ENCODE data around the gene RTCA.
A peak's percentile ranks its signal among the peaks of the same experiment; 100 is the strongest.

Gene RTCA

DNA sequence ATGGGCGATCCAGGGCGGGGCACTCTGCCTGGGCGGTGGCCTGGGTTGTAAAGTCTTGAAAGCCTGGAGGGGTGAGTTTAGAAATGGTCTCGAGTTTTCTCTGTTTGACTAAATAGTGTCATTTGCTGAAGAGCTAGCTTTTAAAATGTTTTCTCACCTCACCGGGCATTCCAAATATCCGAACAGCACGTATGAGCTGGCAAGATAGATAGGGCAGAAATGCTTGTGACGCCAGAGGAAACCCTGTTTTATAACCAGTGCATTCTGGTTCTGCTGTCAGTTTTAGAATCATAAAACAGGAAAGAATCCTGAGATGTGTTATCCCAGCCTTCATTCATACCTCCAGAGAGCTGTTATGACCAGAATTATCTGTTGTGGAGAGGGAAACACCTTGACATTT, 725 bp downstream of the RTCA start:
- peaks cover 50% of the 10 kb centered on the region for H3K36me3 ChIP-seq (ENCODE audit: insufficient read depth, low read length)

DNA sequence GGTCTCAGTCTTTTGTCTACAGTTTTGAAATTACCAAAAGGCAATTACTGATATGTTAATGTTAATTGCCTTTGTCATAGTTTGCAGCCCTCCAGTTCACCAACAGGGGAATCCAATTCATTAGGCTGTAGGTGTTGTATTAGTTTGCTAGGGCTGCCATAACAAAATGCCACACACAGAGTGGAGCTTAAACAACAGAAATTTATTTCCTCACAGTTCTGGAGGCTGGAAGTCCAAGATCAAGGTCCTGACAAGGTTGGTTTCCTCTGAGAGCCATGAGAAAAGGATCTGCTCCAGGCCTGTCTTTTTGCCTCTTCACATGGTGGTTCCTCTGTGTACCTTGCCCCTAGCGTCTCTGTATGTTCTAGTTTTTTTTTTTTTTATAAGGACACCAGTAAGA, 1.3 kb downstream of the RTCA start:
- H3K4me2 ChIP-seq (ENCODE audit: insufficient read depth, low read length): peak overlapping the region; percentile 85
- H3K9ac ChIP-seq (ENCODE audit: low read depth, low read length): peak overlapping the region; percentile 93
- H3K79me2 ChIP-seq (ENCODE audit: insufficient read depth, low read length): peaks cover 63% of the 10 kb centered on the region
- no peaks in the 10 kb centered on the region for H3K27me3 ChIP-seq (ENCODE audit: insufficient read depth, low read length, poor library complexity)
- no peak for ATAC-seq (ENCODE audit: insufficient read depth, low read depth)
- no peak overlapping the region for H2AFZ ChIP-seq (ENCODE audit: low read depth, low read length)
- no peak for DNase-seq
- peaks cover 44% of the 10 kb centered on the region for H3K4me1 ChIP-seq (ENCODE audit: insufficient read depth, low read length)
- peak overlapping the region; percentile 90 to 91; a peak in 3 of 4 replicates for H3K4me3 ChIP-seq (ENCODE audit: low read depth in 1 of 2, low read length in 2 of 2)
- no peaks in the 10 kb centered on the region; the same call in 1 of the 2 replicates for H4K20me1 ChIP-seq (ENCODE audit: insufficient read depth, low read length)
- H3K36me3 ChIP-seq (ENCODE audit: insufficient read depth, low read length): peaks cover 55% of the 10 kb centered on the region
- TF ChIP-seq, protein P1, sequence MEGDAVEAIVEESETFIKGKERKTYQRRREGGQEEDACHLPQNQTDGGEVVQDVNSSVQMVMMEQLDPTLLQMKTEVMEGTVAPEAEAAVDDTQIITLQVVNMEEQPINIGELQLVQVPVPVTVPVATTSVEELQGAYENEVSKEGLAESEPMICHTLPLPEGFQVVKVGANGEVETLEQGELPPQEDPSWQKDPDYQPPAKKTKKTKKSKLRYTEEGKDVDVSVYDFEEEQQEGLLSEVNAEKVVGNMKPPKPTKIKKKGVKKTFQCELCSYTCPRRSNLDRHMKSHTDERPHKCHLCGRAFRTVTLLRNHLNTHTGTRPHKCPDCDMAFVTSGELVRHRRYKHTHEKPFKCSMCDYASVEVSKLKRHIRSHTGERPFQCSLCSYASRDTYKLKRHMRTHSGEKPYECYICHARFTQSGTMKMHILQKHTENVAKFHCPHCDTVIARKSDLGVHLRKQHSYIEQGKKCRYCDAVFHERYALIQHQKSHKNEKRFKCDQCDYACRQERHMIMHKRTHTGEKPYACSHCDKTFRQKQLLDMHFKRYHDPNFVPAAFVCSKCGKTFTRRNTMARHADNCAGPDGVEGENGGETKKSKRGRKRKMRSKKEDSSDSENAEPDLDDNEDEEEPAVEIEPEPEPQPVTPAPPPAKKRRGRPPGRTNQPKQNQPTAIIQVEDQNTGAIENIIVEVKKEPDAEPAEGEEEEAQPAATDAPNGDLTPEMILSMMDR (IDR thresholded peaks at IDR 0.05; ENCODE audit: borderline replicate concordance, extremely low read depth, low read length, poor library complexity, severe bottlenecking): no peak
- peak overlapping the region; percentile 92 for H3K27ac ChIP-seq (ENCODE audit: low read length)
- no peaks in the 10 kb centered on the region for H3K9me3 ChIP-seq (ENCODE audit: insufficient read depth, low read length, severe bottlenecking)

More for the DNA sequence above, 725 bp downstream of the RTCA start:
- H3K4me3 ChIP-seq (ENCODE audit: low read depth in 1 of 2, low read length in 2 of 2): peak overlapping the region; percentile 90 to 91
- H3K9ac ChIP-seq (ENCODE audit: low read depth, low read length): peak overlapping the region; percentile 93
- H3K4me1 ChIP-seq (ENCODE audit: insufficient read depth, low read length): peaks cover 41% of the 10 kb centered on the region
- DNase-seq (no peak), ATAC-seq (ENCODE audit: insufficient read depth, low read depth) (peak; percentile 8; the same call in 2 of the 3 replicates)
- no peaks in the 10 kb centered on the region for H3K9me3 ChIP-seq (ENCODE audit: insufficient read depth, low read length, severe bottlenecking)
- H3K27me3 ChIP-seq (ENCODE audit: insufficient read depth, low read length, poor library complexity): no peaks in the 10 kb centered on the region
- peaks cover 58% of the 10 kb centered on the region for H3K79me2 ChIP-seq (ENCODE audit: insufficient read depth, low read length)
- peak overlapping the region; percentile 92 for H3K27ac ChIP-seq (ENCODE audit: low read length)
- H3K4me2 ChIP-seq (ENCODE audit: insufficient read depth, low read length): peak overlapping the region; percentile 85
- TF ChIP-seq EZH2 (IDR thresholded peaks at IDR 0.05; ENCODE audit: borderline replicate concordance, low read depth, low read length, severe bottlenecking): no peak
- TF ChIP-seq, protein P1 (IDR thresholded peaks at IDR 0.05; ENCODE audit: borderline replicate concordance, extremely low read depth, low read length, poor library complexity, severe bottlenecking): no peak
- H4K20me1 ChIP-seq (ENCODE audit: insufficient read depth, low read length): no peaks in the 10 kb centered on the region; the same call in 1 of the 2 replicates
- H2AFZ ChIP-seq (ENCODE audit: low read depth, low read length): peak overlapping the region; percentile 84

DNA sequence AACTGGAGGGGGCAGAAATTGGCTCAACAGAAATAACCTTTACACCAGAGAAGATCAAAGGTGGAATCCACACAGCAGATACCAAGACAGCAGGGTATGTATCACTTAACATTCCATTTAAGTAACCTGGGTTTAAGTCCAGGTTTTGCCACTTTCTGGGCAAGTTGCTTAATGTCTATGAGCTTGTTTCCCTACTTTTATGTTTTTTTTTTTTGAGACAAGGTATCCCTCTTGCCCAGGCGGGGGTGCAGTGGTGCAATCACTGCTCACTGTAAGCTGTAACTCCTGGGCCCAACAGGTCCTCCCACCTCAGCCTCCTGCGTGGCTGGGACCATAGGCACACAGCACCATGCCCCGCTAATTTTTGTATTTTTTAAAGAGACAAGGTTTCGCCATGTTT, 2.2 kb downstream of the RTCA start:
- H3K27me3 ChIP-seq (ENCODE audit: insufficient read depth, low read length, poor library complexity): no peaks in the 10 kb centered on the region
- H3K27ac ChIP-seq (ENCODE audit: low read length): no peak overlapping the region
- TF ChIP-seq, protein P1 (IDR thresholded peaks at IDR 0.05; ENCODE audit: borderline replicate concordance, extremely low read depth, low read length, poor library complexity, severe bottlenecking): no peak
- no peak for TF ChIP-seq EZH2 (IDR thresholded peaks at IDR 0.05; ENCODE audit: borderline replicate concordance, low read depth, low read length, severe bottlenecking)
- no peak overlapping the region for H3K4me3 ChIP-seq (ENCODE audit: low read depth in 1 of 2, low read length in 2 of 2)
- H4K20me1 ChIP-seq (ENCODE audit: insufficient read depth, low read length): no peaks in the 10 kb centered on the region; the same call in 1 of the 2 replicates
- H3K9ac ChIP-seq (ENCODE audit: low read depth, low read length): no peak overlapping the region
- H2AFZ ChIP-seq (ENCODE audit: low read depth, low read length): no peak overlapping the region
- H3K9me3 ChIP-seq (ENCODE audit: insufficient read depth, low read length, severe bottlenecking): no peaks in the 10 kb centered on the region
- peaks cover 44% of the 10 kb centered on the region for H3K4me1 ChIP-seq (ENCODE audit: insufficient read depth, low read length)
- H3K79me2 ChIP-seq (ENCODE audit: insufficient read depth, low read length): peaks cover 63% of the 10 kb centered on the region
- H3K36me3 ChIP-seq (ENCODE audit: insufficient read depth, low read length): peaks cover 64% of the 10 kb centered on the region
- DNase-seq (no peak), ATAC-seq (ENCODE audit: insufficient read depth, low read depth) (no peak)
- H3K4me2 ChIP-seq (ENCODE audit: insufficient read depth, low read length): peak overlapping the region; percentile 85

DNA sequence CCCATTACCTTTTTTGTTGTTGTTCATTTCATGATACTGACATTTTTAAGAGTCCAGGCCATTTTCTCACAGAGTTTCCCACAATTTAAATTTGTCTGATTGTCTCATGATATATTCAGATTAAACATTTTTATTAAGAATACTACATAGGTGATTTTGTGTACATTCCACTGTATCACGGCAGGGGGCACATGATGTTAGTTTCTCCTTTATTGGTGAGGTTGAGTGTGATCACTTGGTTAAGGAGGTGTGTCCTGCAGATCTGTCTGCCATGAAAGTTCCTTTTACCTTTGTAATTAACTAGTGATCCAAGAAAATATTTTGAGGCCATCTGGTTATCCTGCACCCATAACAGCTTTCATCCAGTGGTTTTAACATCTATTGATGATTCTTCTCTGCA, 11.8 kb downstream of the RTCA start:
- no peak overlapping the region for H2AFZ ChIP-seq (ENCODE audit: low read depth, low read length)
- ATAC-seq (ENCODE audit: insufficient read depth, low read depth) (no peak), DNase-seq (no peak)
- H4K20me1 ChIP-seq (ENCODE audit: insufficient read depth, low read length): no peaks in the 10 kb centered on the region; the same call in 1 of the 2 replicates
- no peaks in the 10 kb centered on the region for H3K27me3 ChIP-seq (ENCODE audit: insufficient read depth, low read length, poor library complexity)
- no peak for TF ChIP-seq EZH2 (IDR thresholded peaks at IDR 0.05; ENCODE audit: borderline replicate concordance, low read depth, low read length, severe bottlenecking)
- TF ChIP-seq, protein P1 (IDR thresholded peaks at IDR 0.05; ENCODE audit: borderline replicate concordance, extremely low read depth, low read length, poor library complexity, severe bottlenecking): no peak
- no peak overlapping the region for H3K27ac ChIP-seq (ENCODE audit: low read length)
- H3K4me2 ChIP-seq (ENCODE audit: insufficient read depth, low read length): no peak overlapping the region
- no peaks in the 10 kb centered on the region for H3K9me3 ChIP-seq (ENCODE audit: insufficient read depth, low read length, severe bottlenecking)
- H3K4me1 ChIP-seq (ENCODE audit: insufficient read depth, low read length): no peaks in the 10 kb centered on the region
- peaks cover 95% of the 10 kb centered on the region for H3K36me3 ChIP-seq (ENCODE audit: insufficient read depth, low read length)
- H3K9ac ChIP-seq (ENCODE audit: low read depth, low read length): no peak overlapping the region
- no peak overlapping the region for H3K4me3 ChIP-seq (ENCODE audit: low read depth in 1 of 2, low read length in 2 of 2)
- peaks cover 29% of the 10 kb centered on the region for H3K79me2 ChIP-seq (ENCODE audit: insufficient read depth, low read length)
